SK-N-SH (cell line): ENCODE measurements around the gene KASH5.

Experiments used
- CHD2 ChIP-seq: fragments of 150-350 bp; IDR thresholded peaks from 2 replicates; pipeline ENCODE4 v1.6.1; 2018; ENCODE audit warnings: low read length; ENCODE audit not compliant: partially characterized antibody
- EZH2phosphoT487 ChIP-seq: fragments of 200-600 bp; sonication (generic); IDR thresholded peaks from 2 replicates; pipeline ENCODE4 v1.6.1; 2017; ENCODE audit warnings: low read depth, mixed run types, mild to moderate bottlenecking, antibody characterized with exemption, moderate library complexity, borderline replicate concordance

GRCh38 chr19:49427339-49427738 is 39.3 kb downstream of the KASH5 start:
- TF ChIP-seq EZH2phosphoT487 (no peak), CHD2 (no peak)
